GM19452 (cell line): ENCODE measurements around the gene LFNG.

Experiments
- ATAC-seq: cut with Tn5 transposase; IDR thresholded peaks from one replicate; pipeline ENCODE4 v1.9.1; 2021; ENCODE audit not compliant: unreplicated experiment

LFNG gene

DNA sequence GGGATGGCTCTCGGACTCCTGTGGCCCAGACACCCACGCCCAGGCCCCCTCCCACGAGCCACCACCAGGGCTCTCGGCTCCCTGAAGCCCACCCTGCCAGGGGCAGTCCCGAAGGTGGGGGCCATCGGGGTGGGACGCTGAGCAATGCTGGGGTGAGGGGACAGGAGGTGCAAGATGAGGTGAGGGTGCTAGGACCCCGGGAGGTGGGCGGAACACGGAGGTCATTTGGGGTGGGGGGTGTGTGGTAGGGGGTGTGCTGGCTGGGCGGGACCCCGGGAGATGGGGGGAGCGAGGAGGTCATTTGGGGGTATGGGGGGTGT is 17.0 kb upstream of the LFNG start:
- no peak for ATAC-seq

DNA sequence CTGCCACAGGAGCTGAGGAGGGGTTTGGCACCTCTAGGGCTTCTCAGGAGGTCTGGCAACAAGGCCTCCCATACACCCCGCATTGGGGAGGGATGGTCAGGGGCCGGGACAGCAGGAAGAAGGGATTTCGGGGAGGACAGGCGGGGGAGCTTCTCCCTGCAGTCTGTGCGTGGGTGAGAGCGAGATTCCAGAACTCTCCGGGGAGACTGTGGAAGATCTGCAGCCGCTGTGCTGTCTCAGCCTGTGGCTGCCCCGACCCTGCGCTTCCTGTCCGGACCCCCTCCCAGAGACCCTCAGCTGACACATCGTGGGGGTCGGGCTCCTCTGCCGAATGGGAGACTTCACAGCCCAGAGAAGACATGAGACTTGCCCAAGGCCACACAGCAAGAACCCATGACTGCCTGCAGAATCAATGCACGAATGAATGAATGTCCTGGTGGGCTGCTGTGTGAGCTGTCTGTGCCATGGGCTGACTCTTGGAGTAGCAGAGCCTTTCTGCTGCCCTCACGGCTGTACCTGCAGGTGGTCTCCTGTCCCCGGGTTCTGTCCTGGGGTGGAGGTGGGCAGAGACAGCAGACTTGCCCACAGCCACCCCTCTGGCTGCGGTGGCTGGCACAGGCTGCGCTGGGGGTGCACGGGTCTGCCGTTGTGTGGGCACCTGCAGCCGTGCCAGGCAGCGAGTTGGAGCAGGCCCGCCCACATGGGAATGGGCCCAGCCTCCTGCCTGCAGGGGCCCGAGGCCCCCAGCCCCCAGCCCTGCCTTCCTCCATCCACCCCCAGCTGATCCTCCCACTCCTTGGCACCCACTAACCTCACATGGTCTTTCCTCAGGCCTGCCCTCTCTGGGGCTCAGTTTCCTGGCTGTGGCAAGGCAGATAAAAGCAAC is 16.3 kb upstream of the LFNG start:
- no peak for ATAC-seq

DNA sequence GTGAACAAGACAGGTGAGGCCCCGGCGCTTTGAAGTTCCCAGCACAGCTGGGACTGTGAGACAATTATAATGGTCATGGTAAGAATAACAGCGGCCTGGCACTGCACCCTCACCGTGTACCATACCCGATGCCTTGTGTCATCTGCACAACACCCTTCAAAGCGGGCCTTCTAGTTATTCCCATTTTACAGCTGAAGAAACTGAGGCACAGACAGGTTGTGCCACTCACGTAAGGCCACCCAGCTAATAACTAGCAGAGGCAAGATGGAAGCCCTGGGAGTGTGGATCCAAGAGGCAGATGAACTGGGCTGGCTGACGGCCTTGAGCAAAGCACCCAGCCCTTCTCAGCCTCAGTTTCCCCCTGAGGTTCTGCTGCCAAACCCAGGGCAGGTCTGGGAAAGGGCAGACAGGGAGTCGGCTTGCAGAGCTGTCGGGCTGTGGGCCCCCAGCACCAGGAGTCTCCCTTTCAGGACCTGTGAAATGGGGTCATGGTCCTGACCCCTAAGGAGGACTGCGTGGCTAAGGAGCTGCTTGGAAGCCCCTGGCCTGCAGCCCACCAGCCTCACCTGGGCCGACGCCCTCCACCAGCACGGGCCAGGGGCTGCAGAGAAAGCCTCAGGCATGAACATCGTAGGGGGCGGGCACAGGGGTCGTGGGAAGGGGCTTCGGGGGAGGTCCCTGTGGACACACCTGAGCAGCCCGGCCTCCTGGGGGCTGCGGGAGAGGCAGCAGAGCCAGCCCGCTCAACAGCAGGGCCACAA is 15.3 kb upstream of the LFNG start:
- no peak for ATAC-seq

DNA sequence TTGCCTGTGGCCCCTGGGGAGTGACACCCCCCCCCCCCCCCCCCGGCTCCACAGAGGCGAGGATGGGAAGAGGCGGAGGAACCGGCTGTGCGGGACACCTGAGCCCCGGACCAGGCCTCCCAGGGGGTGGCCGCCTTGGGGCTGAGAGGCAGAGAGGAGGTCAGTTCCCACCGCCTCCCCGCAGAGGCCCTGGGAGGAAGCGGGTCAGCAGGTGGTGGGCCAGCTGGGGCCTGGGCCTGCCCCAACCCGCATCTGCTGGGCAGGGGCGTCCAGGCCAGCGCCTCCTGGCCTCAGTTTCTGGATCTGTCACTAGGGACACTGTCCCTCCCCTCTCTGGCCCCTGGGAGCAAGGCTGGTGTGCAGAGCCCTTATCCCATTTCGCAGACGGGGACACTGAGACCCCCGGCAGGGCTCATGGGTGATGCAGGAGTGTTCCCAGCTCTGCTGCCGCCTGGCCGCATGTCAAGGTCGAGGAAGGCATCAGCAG is 14.6 kb upstream of the LFNG start:
- ATAC-seq: no peak

DNA sequence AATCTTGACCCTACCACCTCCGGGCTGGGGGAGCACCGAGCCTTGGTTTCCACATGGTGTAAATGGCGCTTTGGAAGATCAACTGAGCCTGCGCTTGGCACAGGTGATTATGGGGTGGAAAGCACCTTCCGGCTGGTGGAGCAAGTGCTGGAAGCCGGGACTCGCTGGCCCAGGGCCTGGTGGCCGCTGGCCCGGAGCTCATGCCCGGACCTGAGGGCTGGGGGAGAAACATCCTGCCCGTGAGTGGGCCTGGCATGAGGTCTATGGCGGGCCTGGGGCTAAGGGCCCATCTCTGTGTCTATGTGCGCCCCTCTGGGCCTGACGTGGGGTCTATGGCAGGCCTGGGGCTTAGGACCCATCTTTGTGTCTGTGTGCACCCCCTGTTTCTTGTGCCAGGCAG is 14.2 kb upstream of the LFNG start:
- no peak for ATAC-seq

DNA sequence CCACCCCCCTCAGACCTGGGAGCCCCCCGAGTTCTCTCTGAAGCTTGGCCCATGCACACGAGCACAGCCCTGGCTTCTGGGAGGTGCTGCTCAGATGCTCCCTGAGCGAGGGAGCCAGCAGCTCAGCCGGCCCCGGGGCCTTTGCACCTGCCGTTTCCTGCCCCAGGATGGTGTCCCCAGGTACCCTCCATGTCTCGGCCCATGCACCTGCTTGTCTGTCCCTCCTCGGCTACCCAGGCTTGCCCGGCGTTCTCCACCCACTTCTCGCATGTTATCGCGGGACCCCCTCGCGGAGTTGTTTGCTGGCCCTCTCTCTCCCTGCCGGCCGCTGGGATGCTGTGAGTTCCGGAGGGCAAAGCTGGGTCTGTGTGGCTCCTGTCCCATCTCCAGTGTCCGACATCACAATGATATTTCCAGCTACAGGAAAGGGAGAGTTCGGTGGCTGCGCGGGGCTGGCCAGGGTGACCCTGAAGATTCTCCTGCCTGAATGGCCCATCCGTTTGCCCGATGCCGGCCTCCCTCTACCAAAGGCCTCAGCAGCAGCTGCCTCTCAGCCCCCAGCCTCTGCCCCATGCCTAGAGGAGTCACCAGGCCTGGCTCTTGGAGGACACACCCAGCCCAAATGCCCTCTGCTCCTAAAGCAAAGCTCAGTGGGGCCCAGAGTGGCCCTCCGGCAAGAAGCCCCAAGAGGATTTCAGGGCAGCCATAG is 12.2 kb upstream of the LFNG start:
- no peak for ATAC-seq

DNA sequence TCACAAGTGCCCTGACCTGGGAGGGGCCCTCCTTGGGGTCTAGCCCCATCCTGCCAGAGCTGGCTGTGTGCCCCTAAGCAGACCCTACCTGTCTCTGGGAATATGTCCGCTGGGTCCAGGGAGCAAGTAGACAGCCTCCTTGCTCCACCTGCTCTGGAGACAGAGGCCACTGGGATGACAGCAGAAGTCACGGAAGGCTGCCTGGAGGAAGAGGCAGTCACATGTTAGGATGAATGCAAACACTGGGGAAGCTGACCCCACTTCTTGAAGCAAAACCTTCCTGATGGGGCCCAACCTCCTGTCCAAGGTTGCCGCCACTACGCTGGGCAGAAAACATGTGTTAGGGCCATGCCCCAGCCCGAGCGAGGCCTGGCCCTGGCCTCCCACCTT is 11.7 kb upstream of the LFNG start:
- no peak for ATAC-seq

DNA sequence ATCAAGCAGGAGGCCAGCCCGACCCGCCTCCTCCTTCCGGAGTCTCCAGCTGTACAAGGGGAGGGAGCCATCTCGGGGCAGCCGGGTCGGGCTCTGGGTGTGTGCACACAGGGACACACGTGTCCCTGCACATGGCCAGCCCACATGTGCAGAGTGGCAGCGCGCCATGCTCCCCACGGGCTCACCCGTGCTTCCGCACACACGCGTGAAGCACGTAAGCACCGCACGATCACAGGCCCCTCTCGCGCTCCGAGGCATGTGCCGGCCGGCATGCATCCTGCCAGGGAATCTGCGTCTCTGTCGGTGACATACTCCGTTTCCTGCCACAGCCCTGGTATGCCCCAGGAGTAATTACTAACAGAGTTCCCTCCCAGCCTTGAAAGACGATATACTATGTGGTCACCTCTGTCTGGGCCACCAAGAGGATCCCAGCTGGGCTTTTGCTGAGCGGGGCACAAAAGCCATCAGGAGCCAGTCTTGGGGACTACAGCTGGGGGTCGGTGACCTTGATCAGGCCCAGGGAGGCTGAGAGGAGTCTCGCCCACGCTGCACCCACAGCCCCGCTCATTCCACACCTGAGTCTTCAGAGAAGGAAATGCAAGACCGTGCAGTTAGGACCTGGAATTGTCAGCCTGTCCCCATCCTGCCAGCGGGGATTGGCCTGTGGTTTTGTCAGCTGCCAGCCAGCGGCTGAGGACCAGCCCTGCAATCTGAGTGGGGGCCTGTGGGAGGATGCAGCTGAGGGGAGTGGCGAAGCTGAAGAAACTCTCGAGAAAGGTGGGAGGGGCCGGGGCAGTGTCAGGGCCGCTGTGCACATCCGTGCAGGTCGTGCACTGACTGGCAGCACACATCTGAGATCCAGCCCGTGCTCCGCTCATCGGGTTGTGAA is 11.0 kb upstream of the LFNG start:
- ATAC-seq: no peak

DNA sequence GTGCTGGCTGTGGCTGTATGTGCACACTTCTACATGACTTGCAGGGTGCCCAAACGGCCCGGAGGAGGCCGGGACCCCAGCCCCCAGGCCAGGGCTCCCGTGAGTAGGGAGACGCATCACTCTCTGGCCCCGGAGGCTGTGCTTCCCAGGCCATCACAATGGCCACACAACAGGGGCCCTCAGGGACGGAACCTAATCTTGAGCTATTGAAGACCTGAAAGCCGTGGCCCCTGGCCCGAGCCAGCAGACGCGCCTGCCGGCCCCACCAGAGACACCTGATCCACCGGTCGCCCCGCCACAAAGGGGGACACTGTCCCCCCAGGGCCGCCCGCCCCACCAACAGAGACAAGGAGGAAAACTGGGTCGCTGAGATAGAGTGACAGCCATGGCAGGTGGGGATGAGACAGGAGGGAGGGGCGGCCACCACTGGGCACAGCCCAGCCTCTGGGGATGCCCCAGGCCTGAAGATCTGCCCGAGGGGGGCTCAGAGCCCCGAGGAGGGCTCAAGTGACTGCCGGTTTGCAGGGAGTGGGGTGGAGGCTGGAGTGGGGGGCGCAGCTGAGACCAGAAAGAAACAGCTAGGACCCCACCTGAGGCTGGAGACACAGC is 10.2 kb upstream of the LFNG start:
- ATAC-seq: no peak

DNA sequence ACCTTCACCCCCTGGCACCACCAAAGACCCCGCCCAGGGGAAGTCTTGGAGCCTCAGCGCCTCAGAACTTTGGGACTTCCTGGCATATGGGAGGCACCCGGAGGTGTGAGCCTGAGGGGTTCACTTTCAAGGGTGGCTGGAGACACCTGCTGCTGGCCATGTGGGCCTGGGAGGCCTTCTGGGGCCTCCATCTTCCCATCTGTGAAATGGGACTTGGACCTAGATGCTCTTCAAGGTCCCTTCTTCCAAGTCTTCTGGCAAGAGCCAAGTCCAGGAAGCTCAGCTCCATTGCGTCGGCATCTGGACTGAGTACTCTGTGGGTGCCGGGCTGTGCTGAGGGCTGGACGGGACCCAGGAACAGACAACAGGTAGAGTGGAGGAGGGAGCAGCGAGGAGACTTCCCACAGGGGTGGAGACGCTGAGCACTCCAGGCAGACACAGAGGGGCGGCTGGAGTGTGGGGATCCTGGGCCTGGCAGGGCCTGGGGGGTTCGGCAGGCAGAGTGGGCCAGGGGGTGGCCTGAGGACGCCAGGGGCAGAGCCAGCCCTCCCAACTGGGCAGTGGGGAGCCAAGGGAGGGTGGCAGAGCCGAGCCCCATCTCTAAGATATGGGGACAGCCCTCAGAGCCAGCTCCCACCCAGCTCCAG is 9.3 kb upstream of the LFNG start:
- ATAC-seq: no peak

DNA sequence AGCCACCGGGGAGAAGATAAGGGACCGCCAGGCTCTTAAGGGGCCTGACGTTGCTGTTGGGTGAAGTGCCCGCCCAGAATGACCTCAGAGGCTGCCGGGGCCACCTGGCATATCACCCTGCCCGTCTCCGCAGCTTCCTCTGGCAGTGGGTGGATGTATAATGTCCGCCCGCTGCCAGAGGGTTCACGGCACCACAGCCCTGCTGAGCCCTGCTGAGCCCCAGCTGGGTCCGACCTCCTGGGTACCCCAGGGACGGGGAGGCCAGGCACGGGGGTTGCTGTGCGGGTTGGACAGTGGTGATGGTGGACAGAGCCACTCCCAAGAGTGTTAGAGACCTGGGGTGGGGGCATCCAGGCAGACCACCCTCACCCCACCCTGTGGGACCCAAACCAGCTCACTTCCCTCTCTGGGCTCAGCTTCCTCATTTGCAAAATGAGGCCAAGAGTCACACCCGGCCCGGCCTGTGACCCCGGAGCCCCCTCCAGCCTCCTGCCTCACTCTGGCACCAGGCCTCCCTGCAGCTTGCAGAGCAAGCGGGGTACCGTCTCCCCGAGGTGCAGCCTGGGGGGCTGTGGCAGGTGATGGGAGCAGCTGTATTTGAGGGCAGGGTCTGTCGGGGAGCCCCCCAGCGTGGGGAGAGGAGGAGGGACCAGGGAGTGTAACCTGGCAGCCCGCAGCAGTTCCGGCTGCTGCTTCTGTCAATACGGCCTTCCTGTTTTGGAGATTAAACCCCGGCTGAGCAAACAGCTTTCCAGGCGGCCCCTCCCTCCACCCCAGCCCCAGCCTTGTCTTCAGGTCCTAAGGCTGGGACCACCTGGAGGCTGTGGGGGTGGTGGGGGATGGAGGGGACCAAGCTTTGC is 8.4 kb upstream of the LFNG start:
- no peak for ATAC-seq

DNA sequence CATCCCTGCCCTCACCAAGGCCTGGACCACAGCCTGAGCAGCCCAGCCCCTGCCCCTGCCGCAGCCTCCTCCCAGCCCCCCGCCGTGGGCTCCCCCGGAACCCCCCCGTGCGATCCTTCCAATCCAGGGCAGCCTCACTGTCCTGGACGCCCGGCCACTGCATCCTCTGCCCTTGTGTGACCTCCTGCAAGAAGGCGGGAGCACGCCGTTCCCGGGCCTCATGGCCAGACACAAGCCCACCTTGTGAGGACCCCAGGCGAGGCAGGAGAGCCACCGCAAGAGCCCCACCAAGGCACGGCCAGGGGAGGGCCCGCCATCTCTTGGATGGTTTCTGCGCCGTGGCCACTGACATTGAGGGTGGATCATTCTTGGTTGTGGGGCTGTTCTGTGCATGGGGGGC is 7.8 kb upstream of the LFNG start:
- no peak for ATAC-seq

DNA sequence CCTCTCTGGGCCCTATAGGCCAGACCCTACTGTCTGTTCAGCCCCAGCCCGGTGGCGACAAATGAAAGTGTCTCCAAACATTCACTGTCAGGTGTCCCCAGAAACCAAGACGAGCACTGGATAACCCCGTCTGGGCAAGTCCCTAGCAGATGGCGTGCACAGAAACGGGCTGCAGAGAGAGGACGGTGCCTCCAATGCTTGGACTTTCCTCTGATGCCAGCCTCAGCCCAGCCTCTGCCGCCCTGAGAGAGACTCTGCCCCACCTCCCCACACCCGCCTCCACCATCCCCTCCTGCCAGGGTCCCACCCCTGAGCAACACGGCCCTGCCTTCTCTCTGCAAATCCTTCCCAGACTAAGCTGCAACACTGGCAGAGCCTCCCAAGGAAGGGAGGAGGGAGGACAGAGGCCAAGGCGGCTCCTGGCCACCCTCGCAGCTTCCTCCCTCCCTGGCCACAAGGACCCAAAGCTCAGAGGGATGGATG is 7.4 kb upstream of the LFNG start:
- no peak for ATAC-seq

DNA sequence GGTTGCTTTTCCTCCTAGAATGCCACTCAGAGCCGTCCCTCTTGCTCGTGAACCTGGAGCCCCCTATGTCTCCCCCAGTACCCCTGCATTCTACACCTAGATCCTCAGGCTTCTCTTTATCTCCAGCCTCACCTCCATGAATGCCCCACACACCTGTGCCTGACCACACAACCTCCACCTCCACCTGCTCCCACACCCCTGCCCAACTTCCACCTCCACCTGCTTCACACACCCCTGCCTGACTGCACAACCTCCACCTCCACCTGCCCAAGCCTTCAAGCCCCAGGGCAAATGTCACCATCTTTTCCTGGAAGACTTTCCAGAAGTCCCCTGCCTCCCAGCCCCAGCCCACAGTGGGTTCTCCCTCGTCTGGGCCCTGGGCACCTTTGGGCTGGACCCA is 6.9 kb upstream of the LFNG start:
- no peak for ATAC-seq

DNA sequence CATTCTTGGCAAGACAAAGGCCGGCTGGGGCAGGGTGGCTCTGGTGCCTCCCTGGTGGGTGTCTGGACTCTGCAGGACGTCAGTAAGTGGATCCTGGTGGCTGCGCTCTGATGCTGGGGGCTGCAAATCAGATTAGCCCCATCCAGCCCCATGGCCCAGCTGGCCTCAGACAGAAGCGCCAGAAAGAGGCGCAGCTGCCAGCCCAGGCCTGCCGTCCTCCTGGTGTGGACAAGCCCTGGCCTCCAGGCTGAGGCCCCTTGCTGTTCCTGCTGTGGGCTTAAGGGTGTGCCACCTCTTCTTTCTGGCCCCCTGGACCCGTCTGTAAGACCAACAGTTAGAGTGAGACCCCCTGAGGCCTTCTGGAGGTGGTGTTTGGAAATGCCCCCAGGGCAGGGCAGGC is 5.9 kb upstream of the LFNG start:
- no peak for ATAC-seq

DNA sequence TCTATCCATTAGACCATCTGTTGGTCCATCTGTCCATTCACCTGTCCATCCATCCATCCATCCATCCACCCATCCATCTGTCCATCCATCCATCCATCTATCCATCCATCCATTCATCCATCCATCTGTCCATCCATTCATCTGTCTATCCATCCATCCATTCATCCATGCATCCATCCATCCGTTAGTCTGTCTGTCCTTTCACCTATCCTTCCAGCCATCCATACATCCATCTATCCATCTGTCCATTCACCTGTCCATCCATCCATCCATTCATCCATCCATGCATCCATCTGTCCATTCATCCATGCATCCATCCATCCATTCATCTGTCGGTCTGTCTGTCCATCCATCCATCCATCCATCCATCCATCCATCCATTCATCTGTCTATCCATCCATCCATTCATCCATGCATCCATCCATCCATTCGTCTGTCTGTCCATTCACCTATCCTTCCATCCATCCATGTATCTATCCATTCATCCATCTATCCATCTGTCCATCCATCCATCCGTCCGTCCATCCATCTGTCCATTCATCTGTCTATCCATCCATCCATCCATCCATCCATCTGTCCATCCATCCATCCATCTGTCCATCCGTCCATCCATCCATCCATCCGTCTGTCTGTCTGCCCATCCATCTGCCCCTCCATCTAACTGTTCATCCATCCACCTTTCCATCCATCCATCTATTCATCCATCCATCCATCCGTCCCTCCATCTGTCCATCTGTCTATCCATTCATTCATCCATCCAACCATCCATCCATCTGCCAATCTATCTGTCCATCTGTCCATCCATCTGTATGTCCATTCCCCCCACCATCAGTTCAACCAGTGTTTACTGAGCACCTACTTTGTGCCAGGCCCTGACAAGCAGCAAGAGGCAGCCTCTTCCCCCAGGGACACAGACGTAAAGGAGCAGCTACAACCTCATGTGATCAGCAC is 4.8 kb upstream of the LFNG start:
- no peak for ATAC-seq

DNA sequence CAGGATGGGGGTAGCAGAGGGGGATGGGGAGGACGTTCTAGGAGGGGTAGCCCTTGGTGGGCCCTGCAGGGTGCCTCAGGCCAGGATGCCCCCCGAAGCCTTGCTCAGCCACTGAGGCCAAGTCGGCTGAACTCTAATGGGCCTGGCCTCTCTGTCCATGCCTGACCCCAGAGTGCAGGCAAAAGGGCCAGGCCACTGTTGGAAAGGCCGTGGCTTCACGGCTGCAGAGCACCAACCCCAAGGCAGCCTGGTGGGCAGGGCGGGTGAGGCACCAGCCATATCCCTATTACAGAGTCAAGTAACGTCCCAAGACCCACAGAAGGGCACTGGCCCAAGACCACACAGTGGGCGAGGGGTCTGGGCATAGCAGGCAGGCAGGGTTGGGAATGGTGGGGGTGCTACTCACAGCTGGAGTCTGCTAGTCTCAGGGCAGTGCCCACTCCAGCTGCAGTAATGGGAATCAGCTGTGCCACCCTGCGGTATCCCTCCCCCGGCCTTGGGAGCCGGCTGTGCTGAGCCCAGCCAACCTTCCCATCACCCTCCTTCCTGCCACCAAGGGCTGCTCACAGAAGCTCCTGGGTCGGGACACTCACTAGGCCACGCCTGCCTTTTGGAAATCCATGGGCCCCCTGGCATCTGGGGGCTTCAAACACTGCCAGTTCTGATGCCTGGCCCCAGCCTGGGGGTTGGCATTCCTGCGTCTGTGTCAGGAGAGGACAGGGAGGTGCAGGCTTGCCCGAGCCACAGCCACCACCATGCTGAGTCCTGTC is 4.0 kb upstream of the LFNG start:
- ATAC-seq: no peak
